HG02588 (cell line): Measurements from ENCODE around the gene ZBTB38.

Experiments used
- ATAC-seq: cut with Tn5 transposase; IDR thresholded peaks from one replicate; pipeline ENCODE4 v1.9.1; 2021; ENCODE audit warnings: mild to moderate bottlenecking, moderate library complexity; ENCODE audit not compliant: unreplicated experiment

Gene ZBTB38

DNA sequence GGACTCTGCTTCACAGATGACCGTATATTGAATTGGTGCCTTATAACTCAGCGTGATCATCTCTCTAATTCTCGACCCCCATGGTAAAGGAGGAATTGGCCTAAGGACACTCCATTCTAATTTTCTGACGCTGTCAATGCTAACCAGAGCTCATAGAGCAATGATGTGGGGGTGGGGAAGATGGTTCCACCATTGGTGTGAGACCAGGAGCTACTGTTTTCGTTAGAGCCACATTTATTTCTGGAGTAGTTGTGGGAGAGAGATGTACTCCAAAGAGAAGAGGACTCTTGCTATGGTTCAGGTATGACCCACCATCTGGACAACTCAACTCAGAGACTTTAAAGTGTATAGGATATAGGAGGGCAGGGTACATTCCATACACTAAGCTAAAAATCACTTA, 16.3 kb downstream of the ZBTB38 start:
- ATAC-seq = no peak

- ATAC-seq = no peak
Observed at GRCh38 chr3:141385406-141386125, 17.3 kb downstream of the ZBTB38 start.

DNA sequence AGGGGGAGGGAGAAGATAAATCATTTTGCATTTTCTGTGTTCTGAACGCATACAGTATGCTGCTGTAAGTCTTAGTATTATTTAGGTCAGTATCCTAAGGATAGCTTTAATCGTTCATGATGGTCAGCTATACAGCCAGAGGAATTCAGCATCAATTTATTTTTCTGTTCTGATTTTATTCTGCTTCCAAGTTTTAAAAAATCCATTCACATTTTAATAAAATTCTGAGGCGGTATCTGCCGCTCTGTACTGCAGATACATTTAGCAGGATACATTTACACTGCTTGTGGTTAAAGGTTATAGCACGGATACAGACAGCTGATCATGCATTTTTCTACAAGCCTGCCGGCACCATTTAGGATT, 17.8 kb downstream of the ZBTB38 start:
- ATAC-seq = no peak

DNA sequence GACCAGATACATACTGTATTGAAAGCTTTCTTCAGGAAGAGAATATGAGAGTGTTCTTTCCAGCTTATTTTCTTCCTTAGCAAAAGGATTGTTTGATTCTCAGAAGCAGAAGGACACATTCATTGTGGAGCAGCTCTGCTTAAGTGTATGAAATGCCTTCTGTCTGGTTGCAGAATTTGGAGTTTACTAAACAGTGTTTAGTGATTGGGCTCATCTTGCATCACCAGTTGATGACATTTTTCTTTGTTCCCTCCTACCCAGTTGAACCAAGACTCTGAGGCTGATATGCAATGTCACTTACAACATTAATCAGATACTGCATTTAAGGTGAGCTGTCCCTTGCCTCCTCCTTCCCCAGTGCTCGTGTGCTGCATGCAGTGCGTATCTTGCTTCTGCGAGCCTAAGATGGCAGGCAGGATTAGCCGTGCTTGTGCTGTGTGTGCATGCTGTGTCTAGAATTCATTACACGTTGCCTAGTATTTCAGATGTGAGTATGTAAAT, 18.4 kb downstream of the ZBTB38 start:
- ATAC-seq = peak; percentile 33

- ATAC-seq = no peak
Observed at GRCh38 chr3:141387516-141387915, 19.2 kb downstream of the ZBTB38 start.

- ATAC-seq = no peak
Observed at GRCh38 chr3:141388395-141388794, 20.1 kb downstream of the ZBTB38 start.

- ATAC-seq = no peak
Observed at GRCh38 chr3:141388823-141389621, 20.7 kb downstream of the ZBTB38 start.

- ATAC-seq = no peak
Observed at GRCh38 chr3:141389703-141390102, 21.4 kb downstream of the ZBTB38 start.

- ATAC-seq = no peak
Observed at GRCh38 chr3:141390747-141391146, 22.4 kb downstream of the ZBTB38 start.

DNA sequence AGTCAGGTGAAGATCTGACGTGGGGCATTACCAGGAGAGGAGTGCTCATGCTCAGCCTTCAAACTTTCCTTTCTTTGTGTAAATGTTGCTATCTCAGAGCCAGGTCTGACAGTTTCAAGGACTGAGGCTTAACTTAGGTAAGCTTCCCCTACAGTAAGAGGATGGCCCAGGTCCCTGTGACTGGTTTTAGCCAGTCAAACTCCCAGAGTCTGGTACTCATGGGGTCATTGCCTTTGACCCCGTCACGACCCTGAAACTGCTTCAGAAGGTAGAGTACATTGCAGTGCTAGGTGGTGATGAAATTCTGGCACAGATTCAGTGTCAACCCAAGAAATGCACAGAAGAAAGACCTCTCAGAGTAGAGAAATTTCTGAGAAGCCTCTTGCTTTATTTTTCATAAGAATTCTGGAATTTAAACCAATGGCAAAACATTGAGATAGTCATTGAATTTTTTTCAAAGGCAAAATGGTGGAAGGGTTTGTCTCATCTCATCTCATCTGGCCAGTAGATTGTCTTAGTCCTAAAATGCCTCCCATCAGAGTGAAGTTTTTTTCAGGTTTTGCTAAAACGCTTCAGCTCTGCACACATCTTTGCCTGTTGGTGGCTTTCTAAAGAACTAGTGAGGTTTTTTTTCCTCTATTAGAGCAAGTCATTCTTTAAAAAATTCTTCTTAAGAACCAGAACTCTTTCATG, 23.1 kb downstream of the ZBTB38 start:
- no peak for ATAC-seq

DNA sequence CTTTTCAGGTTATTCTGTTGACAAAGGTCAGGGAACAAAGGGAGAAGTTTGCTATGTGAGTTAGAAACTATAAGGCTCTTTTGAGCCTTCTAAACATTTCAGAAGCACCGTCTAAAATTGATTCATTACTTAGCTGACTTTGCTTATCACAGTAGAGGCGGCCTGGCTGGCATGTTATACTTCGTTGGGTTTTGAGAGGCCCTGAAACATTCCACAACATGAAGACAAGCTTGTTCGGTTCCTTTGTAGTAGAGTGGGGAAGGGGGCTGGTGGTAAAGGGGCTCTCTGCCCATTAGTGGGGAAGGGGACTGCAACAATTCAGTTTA, 23.6 kb downstream of the ZBTB38 start:
- ATAC-seq = no peak

DNA sequence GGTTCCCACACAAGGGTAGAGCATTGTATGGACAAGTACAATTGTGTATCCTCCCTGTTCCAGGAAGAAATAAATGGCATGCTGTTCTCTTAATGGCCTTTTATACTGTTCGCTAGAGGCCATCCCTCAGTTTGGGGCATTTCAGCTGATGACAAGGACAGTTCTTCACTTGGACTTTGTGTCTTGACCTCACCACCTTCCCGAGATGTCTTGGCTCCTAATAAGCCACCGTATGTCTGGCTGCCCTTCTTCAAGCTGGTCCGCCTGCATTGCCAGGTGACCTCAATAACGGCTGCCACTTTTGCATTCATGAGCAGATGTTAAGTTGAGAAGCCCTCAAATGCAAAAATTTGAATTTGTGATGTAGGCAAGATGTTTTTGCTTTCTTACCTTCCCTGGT, 24.1 kb downstream of the ZBTB38 start:
- ATAC-seq = no peak

- no peak for ATAC-seq
Observed at GRCh38 chr3:141392897-141393734, 24.8 kb downstream of the ZBTB38 start.

- ATAC-seq = no peak
Observed at GRCh38 chr3:141393735-141394076, 25.4 kb downstream of the ZBTB38 start.

DNA sequence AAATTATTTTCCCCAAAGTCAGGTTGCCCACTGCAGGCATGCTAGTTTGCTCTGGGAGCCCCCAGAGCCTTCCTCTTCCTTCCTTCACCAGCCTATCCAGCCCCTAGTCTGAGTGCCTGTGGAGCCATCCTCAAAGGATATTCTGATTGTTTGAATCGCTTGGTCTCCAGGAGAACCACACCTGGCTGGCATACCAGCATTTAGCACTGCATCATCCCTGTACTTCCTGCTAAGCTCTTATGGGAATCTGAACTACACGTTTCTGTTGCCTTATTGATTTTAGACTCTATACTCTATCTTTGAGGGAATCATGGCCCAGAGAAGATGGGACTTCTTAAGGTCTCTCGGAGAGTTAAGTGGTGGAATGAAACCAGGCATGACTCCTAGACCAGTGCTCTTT, 26.3 kb downstream of the ZBTB38 start:
- no peak for ATAC-seq

DNA sequence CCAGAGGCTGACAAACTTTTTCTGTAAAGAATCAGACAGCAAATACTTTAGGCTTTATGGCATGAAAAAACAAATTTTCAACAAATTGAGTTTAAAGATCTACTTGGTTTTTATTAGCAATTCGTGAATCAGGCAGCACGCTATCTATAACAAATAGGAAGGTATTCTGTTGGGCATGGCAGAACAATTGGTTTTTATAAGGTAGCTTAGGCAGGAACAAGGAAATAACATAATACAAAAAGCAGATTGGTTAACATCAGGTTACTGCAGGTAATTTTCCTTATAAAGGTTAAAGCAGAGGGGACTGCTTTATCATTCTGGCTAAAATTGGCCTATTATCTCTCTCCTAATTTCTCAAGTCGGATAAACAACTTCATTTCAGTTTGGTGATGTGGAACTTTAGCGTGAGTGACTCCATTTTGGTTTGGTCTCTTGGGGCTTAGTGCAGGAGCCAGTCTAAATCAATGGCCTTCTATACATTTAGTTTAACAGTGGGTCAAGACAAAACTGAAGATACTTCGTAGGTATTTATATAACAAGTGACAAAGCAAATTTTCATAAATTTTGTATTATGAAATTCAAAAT, 26.8 kb downstream of the ZBTB38 start:
- ATAC-seq = no peak

DNA sequence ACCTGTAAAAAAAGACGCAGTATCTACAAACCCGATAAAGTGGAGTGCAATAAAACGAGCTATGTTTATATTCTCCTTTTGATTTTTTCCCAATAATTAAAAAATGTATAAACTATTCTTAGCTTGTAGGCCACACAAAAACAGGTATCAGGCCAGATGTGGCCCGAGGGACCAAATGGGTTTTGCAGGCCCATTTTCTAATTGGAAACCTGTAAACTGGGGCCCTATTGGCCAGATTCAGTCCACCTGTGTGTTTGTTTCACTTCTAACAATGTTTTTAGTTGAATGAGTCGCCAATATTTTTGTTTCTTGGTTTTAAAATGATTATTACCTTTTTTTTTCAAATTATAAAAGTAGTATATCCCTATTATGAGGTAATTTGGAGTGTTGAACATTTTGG, 29.7 kb downstream of the ZBTB38 start:
- no peak for ATAC-seq

DNA sequence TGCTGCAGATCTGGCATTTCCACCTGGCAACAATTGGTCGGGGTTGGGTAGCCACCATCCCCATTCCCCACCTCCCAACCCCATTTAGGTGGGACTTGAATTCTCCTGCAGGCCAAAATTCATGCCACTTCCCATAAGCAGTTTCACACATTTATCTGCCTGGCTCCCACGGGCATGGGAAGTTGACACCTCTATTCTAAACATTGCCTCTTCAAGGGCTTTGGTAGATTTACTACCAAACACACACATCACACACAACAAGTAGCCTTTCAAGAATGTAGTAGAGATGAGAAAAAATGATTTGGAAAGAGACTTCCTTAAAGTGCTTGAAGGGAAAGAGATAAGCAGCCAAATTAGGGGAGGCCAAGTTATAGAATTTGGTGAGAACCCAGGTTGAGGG, 30.9 kb downstream of the ZBTB38 start:
- no peak for ATAC-seq

- ATAC-seq = no peak
Observed at GRCh38 chr3:141400073-141400971, 32.0 kb downstream of the ZBTB38 start.

DNA sequence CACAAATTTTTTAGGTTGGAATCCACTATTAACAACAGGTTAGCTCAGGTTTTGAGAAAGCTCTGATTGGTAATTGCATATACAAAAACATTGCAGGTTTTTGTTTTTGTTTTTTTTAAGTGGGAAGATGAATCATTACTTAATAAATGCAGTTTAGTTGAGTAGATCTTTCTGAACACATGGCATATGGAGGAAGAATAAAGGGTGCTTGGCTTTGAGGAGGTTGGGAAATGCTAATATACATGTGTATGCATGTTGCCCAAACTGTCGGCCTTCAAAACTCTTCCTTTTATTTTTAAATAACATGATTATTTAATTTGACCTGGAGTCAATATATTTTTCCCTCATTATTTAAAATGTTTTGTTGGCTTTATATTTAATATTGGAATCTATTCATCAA, 32.8 kb downstream of the ZBTB38 start:
- ATAC-seq = no peak
